ENCODE data around the gene JAK2. TPM values are rescaled to one million over a fixed set of nuclear protein-coding genes. Genes with fewer than 3 reads are reported as not detected.

JAK2 gene
- polyA plus RNA-seq, 2 of the 4 experiments (the other 2 are of a cell fraction), result 2.9 to 7.7 TPM

- ATAC-seq (no peak), DNase-seq (ENCODE audit: low read depth in 1 of 2, low spot score in 1 of 2) (no peak), FAIRE-seq (no peak)
- Histone ChIP-seq H3K4me1 (no peaks in the 10 kb centered on the region), H3K4me3 (no peak overlapping the region), H3K27ac (no peak overlapping the region), H3K4me2 (no peak overlapping the region), H3K9me3 (no peaks in the 10 kb centered on the region)
- CTCF ChIA-PET, result interaction anchor here (0.9 kb wide), 1 partner anchor 182 kb away, joined by 3 read pairs; no protein-coding TSS in a partner anchor
- no peak for TF ChIP-seq MAZ (IDR thresholded peaks at IDR 0.05; ENCODE audit: borderline replicate concordance, low read depth, low read length)
- TF ChIP-seq CEBPB (IDR thresholded peaks at IDR 0.05), result no peak
- no peak for TF ChIP-seq ESRRA (IDR thresholded peaks at IDR 0.05; ENCODE audit: borderline replicate concordance, low read length)
- no peak for TF ChIP-seq RCOR1 (IDR thresholded peaks at IDR 0.05; ENCODE audit: low read depth, low read length)
- no peak for TF ChIP-seq RARB (CRISPR knock-in tag; IDR thresholded peaks at IDR 0.05)
- no peak for TF ChIP-seq E2F6 (IDR thresholded peaks at IDR 0.05; ENCODE audit: borderline replicate concordance, low read depth)
- WGBS (ENCODE audit: missing lambda C conversion rate), result 57% methylated on average over 3 of the region's 3 CpGs
- POLR2A ChIA-PET, result no interaction called here
Observed at GRCh38 chr9:4959031-4959430, 26.0 kb upstream of the JAK2 start.

GRCh38 chr9:4962085-4962484 is 23.0 kb upstream of the JAK2 start:
- FAIRE-seq (no peak), DNase-seq (ENCODE audit: low read depth in 1 of 2, low spot score in 1 of 2) (no peak), ATAC-seq (no peak)
- 51% methylated on average over 2 of the region's 2 CpGs for WGBS (ENCODE audit: missing lambda C conversion rate)
- no peaks in the 10 kb centered on the region for H3K4me1 ChIP-seq
- H3K9me3 ChIP-seq, result no peaks in the 10 kb centered on the region
- no peak overlapping the region for H3K27ac ChIP-seq
- H3K4me3 ChIP-seq, result no peak overlapping the region
- ChIA-PET CTCF (no interaction called here), POLR2A (no interaction called here)
- TF ChIP-seq RCOR1 (IDR thresholded peaks at IDR 0.05; ENCODE audit: low read depth, low read length) (no peak), JUNB (IDR thresholded peaks at IDR 0.05) (no peak), RNF2 (IDR thresholded peaks at IDR 0.05; ENCODE audit: borderline replicate concordance, low read depth) (no peak), CBX2 (IDR thresholded peaks at IDR 0.05; ENCODE audit: borderline replicate concordance, low read depth) (no peak), EHF (CRISPR knock-in tag; IDR thresholded peaks at IDR 0.05) (no peak), FOXS1 (CRISPR knock-in tag; IDR thresholded peaks at IDR 0.05) (no peak), E2F6 (IDR thresholded peaks at IDR 0.05; ENCODE audit: borderline replicate concordance, low read depth) (no peak), POLR2AphosphoS2 (conservative IDR thresholded peaks at IDR 0.05; ENCODE audit: low read length) (no peak), BHLHE40 (IDR thresholded peaks at IDR 0.05; ENCODE audit: low read depth, low read length) (no peak), KDM1A (IDR thresholded peaks at IDR 0.05; ENCODE audit: low read depth) (no peak), KDM5A (IDR thresholded peaks at IDR 0.05) (no peak)
- no peak overlapping the region for H3K4me2 ChIP-seq

GRCh38 chr9:4964540-4964939 is 20.5 kb upstream of the JAK2 start:
- no peak for FAIRE-seq
- no peaks in the 10 kb centered on the region for H3K4me1 ChIP-seq
- H3K4me2 ChIP-seq, result no peak overlapping the region
- H3K27ac ChIP-seq, result no peak overlapping the region
- no peak for DNase-seq (ENCODE audit: low read depth in 1 of 2, low spot score in 1 of 2)
- CTCF ChIA-PET, result no interaction called here
- TF ChIP-seq HES2 (IDR thresholded peaks at IDR 0.05), result no peak
- TF ChIP-seq ATOH8 (CRISPR knock-in tag; IDR thresholded peaks at IDR 0.05; ENCODE audit: low read depth), result no peak
- TF ChIP-seq TP53 (CRISPR knock-in tag; IDR thresholded peaks at IDR 0.05), result no peak
- TF ChIP-seq ELK1 (IDR thresholded peaks at IDR 0.05; ENCODE audit: low read depth, low read length), result no peak
- no peak for TF ChIP-seq EP300 (IDR thresholded peaks at IDR 0.05)
- TF ChIP-seq ZNF302 (CRISPR knock-in tag; IDR thresholded peaks at IDR 0.05), result no peak
- TF ChIP-seq HOXB5 (CRISPR knock-in tag; IDR thresholded peaks at IDR 0.05), result no peak
- no peak for TF ChIP-seq CEBPB (IDR thresholded peaks at IDR 0.05)
- TF ChIP-seq JUNB (IDR thresholded peaks at IDR 0.05), result no peak
- TF ChIP-seq POLR2A (IDR thresholded peaks at IDR 0.05; ENCODE audit: low read length), result no peak
- no peak for TF ChIP-seq RARB (CRISPR knock-in tag; IDR thresholded peaks at IDR 0.05)
- no peak for TF ChIP-seq HEYL (CRISPR knock-in tag; IDR thresholded peaks at IDR 0.05)
- no peak for TF ChIP-seq USF2 (IDR thresholded peaks at IDR 0.05)
- TF ChIP-seq CBX8 (IDR thresholded peaks at IDR 0.05), result no peak
- no peak for TF ChIP-seq EHMT2 (IDR thresholded peaks at IDR 0.05; ENCODE audit: low read depth)
- no peak for TF ChIP-seq HMGXB4 (CRISPR knock-in tag; IDR thresholded peaks at IDR 0.05; ENCODE audit: borderline replicate concordance)
- no peak for ATAC-seq
- H3K9me3 ChIP-seq, result no peaks in the 10 kb centered on the region
- no peak overlapping the region for H3K4me3 ChIP-seq
- POLR2A ChIA-PET, result no interaction called here

All from A549 (cell line).